ENCODE results near the gene C1QTNF4.

GRCh38 chr11:47605921-47606320 is 11.7 kb upstream of the C1QTNF4 start:
- no peak for TF ChIP-seq CTCF (IDR thresholded peaks at IDR 0.05; ENCODE audit: low read length)
- TF ChIP-seq EZH2 (IDR thresholded peaks at IDR 0.05; ENCODE audit: borderline replicate concordance, low read length) = no peak
